Body of pancreas (tissue), 4 donors: ENCODE data around the gene ADCY6.

Experiments used
- CTCF ChIP-seq, 7 experiments: fragments of 450-650 bp in 4 of 7; fragments of 200-600 bp in 3 of 7; sonication (generic) in 3 of 7; IDR thresholded peaks; one replicate each; pipeline ENCODE4 v1.5.1; 2016 to 2019; ENCODE audit warnings: antibody characterized with exemption in 7 of 7
- POLR2A ChIP-seq, 3 donors: fragments of 450-650 bp; IDR thresholded peaks; one replicate each; pipeline ENCODE4 v1.6.1; 2016; ENCODE audit warnings: antibody characterized with exemption in 3 of 3, mild to moderate bottlenecking in 2 of 3

- TF ChIP-seq CTCF (IDR thresholded peaks at IDR 0.05) (no peak), POLR2A (IDR thresholded peaks at IDR 0.05) (no peak)
These were observed 40.1 kb upstream of the ADCY6 start for GRCh38 chr12:48828841-48829575.
